Esophagus muscularis mucosa (tissue), 3 donors: ENCODE data around the gene DKKL1.

Source experiments
- CTCF ChIP-seq, 3 experiments: fragments of 200-600 bp in 2 of 3; fragments of 450-650 bp in 1 of 3; sonication (generic) in 2 of 3; IDR thresholded peaks; one replicate each; pipeline ENCODE4 v1.5.1; 2017 to 2019; ENCODE audit warnings: antibody characterized with exemption in 3 of 3, mild to moderate bottlenecking in 2 of 3, moderate library complexity in 1 of 3
- EP300 ChIP-seq: sonication (generic); formaldehyde crosslinking; IDR thresholded peaks from one replicate; pipeline ENCODE4 v1.6.1; 2017; ENCODE audit warnings: antibody characterized with exemption

GRCh38 chr19:49338691-49339300 is 24.9 kb upstream of the DKKL1 start:
- TF ChIP-seq EP300 (no peak), CTCF (IDR thresholded peaks at IDR 0.05) (peak in 1 of 3 experiments; percentile 7)
